Measurements from ENCODE around the gene FREM1.

GRCh38 chr9:14814249-14814628 is 96.0 kb downstream of the FREM1 start:
- no peak for TF ChIP-seq CTCF (conservative IDR thresholded peaks at IDR 0.05)
- TF ChIP-seq EZH2 (IDR thresholded peaks at IDR 0.05; ENCODE audit: low read depth): no peak
